SJCRH30 (cell line): ENCODE results near the gene SLC26A4. TPM values are rescaled to one million over a fixed set of nuclear protein-coding genes. Genes with fewer than 3 reads are reported as not detected.
A peak's percentile ranks its signal among the peaks of the same experiment; 100 is the strongest.

ENCODE experiments used
- DNase-seq, 2 experiments: peaks; one replicate each; pipeline ENCODE4 v3.0.0-alpha.2; 2015 to 2020
- H3K27ac ChIP-seq: fragments of 250-450 bp; sonication (Bioruptor Pico); 2 replicates; pipeline ENCODE4 v1.5.1; 2020; ENCODE audit warnings: mild to moderate bottlenecking, moderate library complexity
- H3K27me3 ChIP-seq: fragments of 250-450 bp; sonication (Bioruptor Pico); 2 replicates; pipeline ENCODE4 v1.5.1; 2020; ENCODE audit warnings: mild to moderate bottlenecking, moderate library complexity
- H3K36me3 ChIP-seq: fragments of 250-450 bp; sonication (Bioruptor Pico); 2 replicates; pipeline ENCODE4 v1.5.1; 2020; ENCODE audit warnings: mild to moderate bottlenecking, moderate library complexity
- H3K4me1 ChIP-seq: fragments of 250-450 bp; sonication (Bioruptor Pico); 2 replicates; pipeline ENCODE4 v1.5.1; 2020; ENCODE audit warnings: mild to moderate bottlenecking, moderate library complexity
- H3K4me3 ChIP-seq: fragments of 250-450 bp; sonication (Bioruptor Pico); 2 replicates; pipeline ENCODE4 v1.5.1; 2020; ENCODE audit warnings: mild to moderate bottlenecking, moderate library complexity
- H3K9me3 ChIP-seq: fragments of 250-450 bp; sonication (Bioruptor Pico); replicated peaks from 2 replicates; pipeline ENCODE4 v1.5.1; 2020; ENCODE audit warnings: mild to moderate bottlenecking, moderate library complexity
- total RNA-seq: library from RNA; depleted of rRNA; stranded (reverse); fragments of >200 nt; shearing (Covaris generic); gene quantifications from 2 replicates; pipeline ENCODE4 v1.2.3, GENCODE V29; 2014; rRNA removed

SLC26A4 gene
- total RNA-seq, 1 experiment from 2014 or later = 3.9 TPM

- Histone ChIP-seq H3K9me3 (no peaks in the 10 kb centered on the region), H3K4me1 (no peaks in the 10 kb centered on the region), H3K4me3 (no peak overlapping the region), H3K36me3 (no peaks in the 10 kb centered on the region), H3K27ac (no peak overlapping the region), H3K27me3 (no peaks in the 10 kb centered on the region)
- DNase-seq = no peak
These were observed 65.9 kb downstream of the SLC26A4 start for GRCh38 chr7:107726356-107727130.

GRCh38 chr7:107728276-107728675 lies 67.6 kb downstream of the SLC26A4 start:
- Histone ChIP-seq H3K27me3 (no peaks in the 10 kb centered on the region), H3K36me3 (no peaks in the 10 kb centered on the region), H3K4me3 (no peak overlapping the region), H3K4me1 (no peaks in the 10 kb centered on the region), H3K9me3 (no peaks in the 10 kb centered on the region; the same call in 1 of the 2 replicates), H3K27ac (no peak overlapping the region)
- DNase-seq = no peak

- DNase-seq = peak in 1 of 2 experiments; percentile 58
- peak overlapping the region; percentile 75 for H3K4me3 ChIP-seq
- peaks cover 6% of the 10 kb centered on the region; the same call in 1 of the 2 replicates for H3K4me1 ChIP-seq
- peak overlapping the region; percentile 88 for H3K27ac ChIP-seq
- H3K27me3 ChIP-seq = no peaks in the 10 kb centered on the region
- peaks cover 3% of the 10 kb centered on the region; the same call in 1 of the 2 replicates for H3K36me3 ChIP-seq
- no peaks in the 10 kb centered on the region for H3K9me3 ChIP-seq
These were observed 82.3 kb downstream of the SLC26A4 start for GRCh38 chr7:107742678-107743566.

- peak; percentile 97 for DNase-seq
- Histone ChIP-seq H3K27ac (peak within 1 kb of the TSS; percentile 88), H3K9me3 (no peaks in the 10 kb centered on the region)
These were observed 83.1 kb downstream of the SLC26A4 start, which contains the start of gene CBLL1 for GRCh38 chr7:107743567-107744344. Gene CBLL1, plus strand, starts transcription at chr7:107744142. Its CDS starts 22 bp downstream, at chr7:107744164.

GRCh38 chr7:107744345-107744750 lies 83.7 kb downstream of the SLC26A4 start:
- DNase-seq = no peak
- H3K27ac ChIP-seq = peak overlapping the region; percentile 88
- H3K27me3 ChIP-seq = no peaks in the 10 kb centered on the region
- H3K4me1 ChIP-seq = peaks cover 6% of the 10 kb centered on the region; the same call in 1 of the 2 replicates
- no peaks in the 10 kb centered on the region for H3K9me3 ChIP-seq
- H3K36me3 ChIP-seq = peaks cover 15% of the 10 kb centered on the region
- peak overlapping the region; percentile 75 for H3K4me3 ChIP-seq

More at GRCh38 chr7:107743567-107744344, 83.1 kb downstream of the SLC26A4 start, which contains the start of gene CBLL1:
- Histone ChIP-seq H3K27me3 (no peaks in the 10 kb centered on the region), H3K4me1 (peaks cover 6% of the 10 kb centered on the region; the same call in 1 of the 2 replicates), H3K4me3 (peak within 1 kb of the TSS; percentile 75), H3K36me3 (peaks cover 9% of the 10 kb centered on the region)

- peaks cover 28% of the 10 kb centered on the region for H3K36me3 ChIP-seq
- H3K4me1 ChIP-seq = peaks cover 6% of the 10 kb centered on the region; the same call in 1 of the 2 replicates
- no peak overlapping the region for H3K4me3 ChIP-seq
- DNase-seq = no peak
- H3K27ac ChIP-seq = no peak overlapping the region
- H3K27me3 ChIP-seq = no peaks in the 10 kb centered on the region
- H3K9me3 ChIP-seq = no peaks in the 10 kb centered on the region
These were observed 85.4 kb downstream of the SLC26A4 start for GRCh38 chr7:107746006-107746405.

GRCh38 chr7:107751113-107751512 lies 90.5 kb downstream of the SLC26A4 start:
- Histone ChIP-seq H3K4me3 (no peak overlapping the region), H3K27me3 (no peaks in the 10 kb centered on the region), H3K27ac (no peak overlapping the region), H3K9me3 (no peaks in the 10 kb centered on the region), H3K4me1 (no peaks in the 10 kb centered on the region), H3K36me3 (peaks cover 69% of the 10 kb centered on the region)
- DNase-seq = no peak

GRCh38 chr7:107754642-107755041 lies 94.0 kb downstream of the SLC26A4 start:
- H3K9me3 ChIP-seq = no peaks in the 10 kb centered on the region
- DNase-seq = no peak
- H3K4me3 ChIP-seq = no peak overlapping the region
- no peaks in the 10 kb centered on the region for H3K4me1 ChIP-seq
- H3K27ac ChIP-seq = no peak overlapping the region
- no peaks in the 10 kb centered on the region for H3K27me3 ChIP-seq
- peaks cover 81% of the 10 kb centered on the region for H3K36me3 ChIP-seq

- Histone ChIP-seq H3K9me3 (no peaks in the 10 kb centered on the region), H3K27me3 (no peaks in the 10 kb centered on the region), H3K36me3 (peaks cover 62% of the 10 kb centered on the region), H3K27ac (no peak overlapping the region), H3K4me1 (no peaks in the 10 kb centered on the region), H3K4me3 (no peak overlapping the region)
- no peak for DNase-seq
These were observed 98.0 kb downstream of the SLC26A4 start for GRCh38 chr7:107758667-107759066.

- no peaks in the 10 kb centered on the region for H3K36me3 ChIP-seq
- no peak overlapping the region for H3K4me3 ChIP-seq
- no peaks in the 10 kb centered on the region for H3K27me3 ChIP-seq
- DNase-seq = no peak
- H3K9me3 ChIP-seq = no peaks in the 10 kb centered on the region
- no peaks in the 10 kb centered on the region for H3K4me1 ChIP-seq
- no peak overlapping the region for H3K27ac ChIP-seq
These were observed 106.8 kb downstream of the SLC26A4 start for GRCh38 chr7:107767391-107767790.

Other genes with a start within 250 kb of the SLC26A4 start
- gene GPR22, start 190.8 kb upstream of the SLC26A4 start, total RNA-seq = not detected in 2 replicates
- 33.6 and 41.1 TPM in 2 replicates for gene COG5, start 96.9 kb upstream of the SLC26A4 start, total RNA-seq
- gene DUS4L, start 96.9 kb upstream of the SLC26A4 start, total RNA-seq = 12.5 and 16.0 TPM in 2 replicates
- 66.8 and 71.3 TPM in 2 replicates for gene BCAP29, start 80.6 kb upstream of the SLC26A4 start, total RNA-seq
- 43.2 and 45.4 TPM in 2 replicates for gene CBLL1, start 83.3 kb downstream of the SLC26A4 start, total RNA-seq
- not detected in 2 replicates for gene SLC26A3, start 142.4 kb downstream of the SLC26A4 start, total RNA-seq
- gene DLD, start 230.4 kb downstream of the SLC26A4 start, total RNA-seq = 113 and 151 TPM in 2 replicates